Measurements from ENCODE around the gene GPATCH1. TPM values are rescaled to one million over a fixed set of nuclear protein-coding genes. Genes with fewer than 3 reads are reported as not detected.

Gene GPATCH1
- total RNA-seq, 1 donor from 2014 or later = 13.3 TPM

DNA sequence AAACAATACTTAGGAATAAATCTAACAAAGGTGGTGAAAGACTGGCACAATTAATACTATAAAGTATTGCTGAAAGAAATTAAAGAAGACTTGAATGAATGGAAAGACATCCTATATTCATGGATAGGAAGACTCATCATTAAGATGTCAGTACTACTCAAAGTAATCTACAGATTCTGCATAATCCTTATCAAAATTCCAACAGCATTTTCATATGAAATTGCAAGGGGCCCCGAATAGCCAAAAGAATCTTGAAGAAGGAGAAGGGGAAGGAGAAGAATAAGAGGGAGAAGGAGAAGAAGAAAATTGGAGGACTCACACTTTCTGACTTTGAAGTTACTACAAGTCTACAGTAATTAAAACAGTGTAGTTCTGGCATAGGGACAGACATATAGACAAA, 87.5 kb downstream of the GPATCH1 start:
- TF ChIP-seq, protein P1, sequence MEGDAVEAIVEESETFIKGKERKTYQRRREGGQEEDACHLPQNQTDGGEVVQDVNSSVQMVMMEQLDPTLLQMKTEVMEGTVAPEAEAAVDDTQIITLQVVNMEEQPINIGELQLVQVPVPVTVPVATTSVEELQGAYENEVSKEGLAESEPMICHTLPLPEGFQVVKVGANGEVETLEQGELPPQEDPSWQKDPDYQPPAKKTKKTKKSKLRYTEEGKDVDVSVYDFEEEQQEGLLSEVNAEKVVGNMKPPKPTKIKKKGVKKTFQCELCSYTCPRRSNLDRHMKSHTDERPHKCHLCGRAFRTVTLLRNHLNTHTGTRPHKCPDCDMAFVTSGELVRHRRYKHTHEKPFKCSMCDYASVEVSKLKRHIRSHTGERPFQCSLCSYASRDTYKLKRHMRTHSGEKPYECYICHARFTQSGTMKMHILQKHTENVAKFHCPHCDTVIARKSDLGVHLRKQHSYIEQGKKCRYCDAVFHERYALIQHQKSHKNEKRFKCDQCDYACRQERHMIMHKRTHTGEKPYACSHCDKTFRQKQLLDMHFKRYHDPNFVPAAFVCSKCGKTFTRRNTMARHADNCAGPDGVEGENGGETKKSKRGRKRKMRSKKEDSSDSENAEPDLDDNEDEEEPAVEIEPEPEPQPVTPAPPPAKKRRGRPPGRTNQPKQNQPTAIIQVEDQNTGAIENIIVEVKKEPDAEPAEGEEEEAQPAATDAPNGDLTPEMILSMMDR (conservative IDR thresholded peaks at IDR 0.05; ENCODE audit: low read depth, low read length) = no peak
- no peak for DNase-seq (ENCODE audit: low read depth)
- no peak overlapping the region for H3K4me3 ChIP-seq (ENCODE audit: low read depth, low read length)

DNA sequence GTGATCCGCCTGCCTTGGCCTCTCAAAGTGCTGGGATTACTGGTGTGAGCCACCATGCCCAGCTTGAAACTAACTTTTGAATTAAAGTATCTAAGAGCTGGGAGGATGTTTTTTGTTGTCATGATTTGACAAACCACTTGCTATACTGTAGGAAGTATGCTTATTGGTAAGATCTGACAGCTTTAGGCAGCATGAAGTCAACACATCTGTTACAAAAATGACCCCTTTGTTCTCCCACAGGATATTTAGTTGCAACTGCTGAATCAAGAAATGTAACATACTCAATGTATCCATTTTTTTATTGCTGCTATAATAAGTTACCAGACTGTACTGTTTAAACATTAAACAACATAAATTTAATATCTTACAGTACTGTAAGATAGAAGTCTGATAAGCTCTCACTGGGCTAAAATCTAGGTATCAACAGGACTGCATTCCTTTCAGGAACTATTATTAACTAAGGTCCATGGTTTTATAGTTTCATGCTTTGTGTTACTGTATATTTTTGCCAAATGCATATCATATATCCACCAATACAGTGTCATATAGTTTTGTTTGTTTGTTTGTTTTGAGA, 90.3 kb downstream of the GPATCH1 start:
- no peak for DNase-seq (ENCODE audit: low read depth)
- TF ChIP-seq, protein P1 (conservative IDR thresholded peaks at IDR 0.05; ENCODE audit: low read depth, low read length) = no peak
- H3K4me3 ChIP-seq (ENCODE audit: low read depth, low read length) = no peak overlapping the region

DNA sequence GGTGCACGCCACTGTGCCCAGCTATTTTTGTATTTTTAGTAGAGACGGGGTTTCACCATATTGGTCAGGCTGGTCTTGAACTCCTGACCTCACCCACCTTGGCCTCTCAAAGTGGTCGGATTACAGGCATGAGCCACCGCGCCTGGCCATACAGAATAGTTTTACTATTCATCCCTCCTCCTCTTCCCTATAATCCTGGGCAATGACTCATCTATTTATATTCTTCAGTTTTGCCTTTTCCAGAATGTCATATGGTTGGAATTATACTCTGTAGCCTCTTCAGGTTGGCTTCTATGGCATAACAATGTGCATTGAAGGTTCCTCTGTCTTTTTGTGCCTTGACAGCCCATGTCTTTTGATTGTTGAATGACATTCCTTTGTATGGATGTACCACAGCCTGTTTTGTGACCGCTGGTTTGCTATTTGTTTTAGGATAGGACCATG, 91.0 kb downstream of the GPATCH1 start:
- no peak overlapping the region for H3K4me3 ChIP-seq (ENCODE audit: low read depth, low read length)
- no peak for DNase-seq (ENCODE audit: low read depth)
- TF ChIP-seq, protein P1 (conservative IDR thresholded peaks at IDR 0.05; ENCODE audit: low read depth, low read length) = no peak

DNA sequence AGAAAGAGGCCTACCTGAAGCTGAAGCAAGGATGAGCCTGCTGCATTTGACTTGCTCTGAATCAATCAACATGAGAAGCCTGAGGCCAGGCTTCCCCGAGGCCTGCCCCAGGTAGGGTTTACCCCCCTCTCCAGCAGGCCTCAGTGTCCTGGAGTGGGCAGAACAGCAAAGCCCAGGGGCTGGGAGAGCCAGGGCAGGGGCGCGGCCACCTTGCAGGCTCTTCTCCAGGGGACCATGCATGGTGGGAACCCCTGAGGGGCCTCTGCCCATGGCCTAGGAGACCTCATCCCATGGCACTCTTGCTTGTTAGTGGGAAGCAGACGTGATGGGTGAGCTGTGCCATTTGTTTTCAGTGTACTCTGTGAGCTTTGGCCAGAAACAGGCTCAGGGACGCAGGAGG, 93.2 kb downstream of the GPATCH1 start:
- no peak for DNase-seq (ENCODE audit: low read depth)
- TF ChIP-seq, protein P1 (conservative IDR thresholded peaks at IDR 0.05; ENCODE audit: low read depth, low read length) = no peak
- H3K4me3 ChIP-seq (ENCODE audit: low read depth, low read length) = no peak overlapping the region

DNA sequence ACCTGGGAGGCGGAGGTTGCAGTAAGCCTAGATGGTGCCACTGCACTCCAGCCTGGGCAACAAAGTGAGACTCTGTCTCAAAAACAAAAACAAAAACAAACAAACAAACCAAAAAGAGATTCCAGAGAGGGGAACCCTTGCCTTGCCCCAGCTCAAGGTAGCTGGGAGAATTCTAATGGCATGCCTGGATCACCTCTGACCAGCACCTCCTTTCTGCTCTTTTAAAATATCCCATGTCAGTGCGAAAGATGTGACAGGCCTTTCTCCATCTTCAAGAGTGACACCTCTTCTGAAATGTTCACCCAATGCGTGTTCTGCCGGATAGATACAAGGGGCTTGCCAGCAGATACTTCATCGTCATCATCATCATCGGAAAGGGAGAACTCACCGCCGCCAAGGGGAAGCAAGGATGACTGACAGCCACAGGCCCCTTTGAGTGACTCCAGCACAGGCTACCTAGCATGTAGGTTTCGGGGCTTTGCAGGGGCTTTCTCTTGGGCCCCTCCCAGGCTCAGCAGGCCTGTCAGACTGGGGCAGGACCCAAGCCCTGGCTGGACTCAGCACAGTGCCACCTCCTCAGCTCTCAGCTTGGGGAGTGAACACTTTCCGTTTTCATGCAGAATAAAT, 94.3 kb downstream of the GPATCH1 start:
- no peak for DNase-seq (ENCODE audit: low read depth)
- TF ChIP-seq, protein P1 (conservative IDR thresholded peaks at IDR 0.05; ENCODE audit: low read depth, low read length) = no peak
- H3K4me3 ChIP-seq (ENCODE audit: low read depth, low read length) = no peak overlapping the region

DNA sequence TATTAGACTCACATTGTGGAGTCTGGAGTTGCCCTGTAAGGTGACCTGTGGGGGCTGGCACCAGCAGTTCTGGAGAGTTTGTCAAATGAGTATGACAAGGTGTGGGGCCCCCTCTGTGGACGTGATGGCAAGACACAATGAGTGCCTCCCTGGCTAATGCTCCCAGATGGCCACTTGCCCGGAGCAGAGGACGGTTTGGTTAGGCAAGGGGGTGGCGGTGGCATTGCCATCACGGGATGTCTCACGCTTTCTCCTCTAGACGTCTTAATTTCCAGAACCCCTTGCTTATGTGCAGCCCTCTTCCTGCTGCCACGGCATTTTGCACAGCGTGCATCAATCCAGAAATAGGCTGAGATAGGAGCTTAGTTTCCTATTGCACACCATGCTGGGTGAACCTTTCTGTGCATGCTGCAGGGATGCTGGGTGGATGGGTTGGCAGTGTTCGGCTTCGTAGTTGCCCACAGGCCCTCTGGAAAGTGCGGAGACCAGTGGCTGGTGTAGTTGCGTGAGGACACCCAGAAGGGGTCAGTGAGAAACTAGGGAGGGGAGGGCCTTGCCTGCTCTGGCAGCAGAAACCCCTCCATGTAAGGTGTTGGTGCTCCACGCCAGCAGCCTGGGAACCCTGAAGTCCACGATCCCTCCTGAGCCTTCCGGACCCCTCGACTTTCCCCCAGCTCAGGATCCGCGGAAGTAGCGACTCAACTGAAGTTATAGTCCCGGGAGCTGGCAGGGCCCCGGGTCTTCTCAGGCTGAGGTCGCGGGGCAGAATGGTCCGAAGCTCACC, 95.1 kb downstream of the GPATCH1 start:
- TF ChIP-seq, protein P1 (conservative IDR thresholded peaks at IDR 0.05; ENCODE audit: low read depth, low read length) = peak; percentile 5
- H3K4me3 ChIP-seq (ENCODE audit: low read depth, low read length) = peak overlapping the region; percentile 80
- no peak for DNase-seq (ENCODE audit: low read depth)
